T-cell (primary cell): ENCODE measurements around the gene TST. TPM values are rescaled to one million over a fixed set of nuclear protein-coding genes. Genes with fewer than 3 reads are reported as not detected.

Source experiments
- ATAC-seq, 4 experiments: fragments of 200-7000 bp in 3 of 4; fragments of 150-1000 bp in 1 of 4; cut with Tn5 transposase; replicated peaks in 1 of 4; 1 replicate in 3 of 4; 2 replicates in 1 of 4; pipeline ENCODE4 v1.10.0; 2021; ENCODE audit warnings: moderate library complexity in 3 of 4, mild to moderate bottlenecking in 2 of 4, moderate number of reproducible peaks in 1 of 4
- CTCF ChIA-PET, 2 donors: fragments of 300-600 bp; sonication (Branson Sonifier 250); formaldehyde crosslinking; loops; one replicate each; lab custom pipeline; 2022; ENCODE audit warnings: antibody characterized with exemption in 2 of 2; lab: Charles Lee
- POLR2A ChIA-PET, 2 donors: fragments of 300-600 bp; sonication (Branson Sonifier 250); formaldehyde crosslinking; loops; one replicate each; lab custom pipeline; 2022; ENCODE audit warnings: antibody characterized with exemption in 2 of 2; lab: Charles Lee
- DNase-seq, 35 experiments: peaks; one replicate each; pipeline versions ENCODE4 v3.0.0 to v3.0.0-alpha.2; 2013 to 2023
- H3K27ac ChIP-seq: one replicate; pipeline ENCODE4 v1.5.1; 2013; ENCODE audit warnings: low read length
- H3K27me3 ChIP-seq, 2 experiments: replicated peaks in 1 of 2; 1 replicate in 1 of 2; 2 replicates in 1 of 2; pipeline versions ENCODE4 v1.6.1 to v1.7.0; 2013; ENCODE audit warnings: low read length in 1 of 2, mixed read lengths in 1 of 2; ENCODE audit not compliant: control insufficient read depth in 2 of 2, insufficient read depth in 2 of 2; ENCODE audit errors: extremely low read depth in 1 of 2
- H3K36me3 ChIP-seq, 2 donors: 1 replicate in 1 of 2; 2 replicates in 1 of 2; pipeline versions ENCODE4 v1.6.1 to v1.7.0; 2013; ENCODE audit warnings: low read length in 1 of 2; ENCODE audit not compliant: control insufficient read depth in 2 of 2, insufficient read depth in 1 of 2; ENCODE audit errors: extremely low read depth in 1 of 2
- H3K4me1 ChIP-seq, 2 experiments: 1 replicate in 1 of 2; 2 replicates in 1 of 2; pipeline versions ENCODE4 v1.6.1 to v1.7.0; 2013; ENCODE audit warnings: low read length in 2 of 2, mixed read lengths in 1 of 2; ENCODE audit not compliant: insufficient read depth in 2 of 2, control insufficient read depth in 1 of 2; ENCODE audit errors: extremely low read depth in 1 of 2
- H3K4me3 ChIP-seq, 2 donors: 1 replicate in 1 of 2; 2 replicates in 1 of 2; pipeline versions ENCODE4 v1.5.1 to v1.7.0; 2013; ENCODE audit warnings: mild to moderate bottlenecking in 2 of 2, low read length in 1 of 2, moderate library complexity in 1 of 2; ENCODE audit not compliant: control insufficient read depth in 1 of 2; ENCODE audit errors: extremely low read depth in 1 of 2
- H3K9me3 ChIP-seq: 2 replicates; pipeline ENCODE4 v1.7.0; 2013
- H3K27ac Mint-ChIP-seq, 2 donors: one replicate each; pipeline ENCODE4 v1.8.0; 2020 to 2021; ENCODE audit warnings: mild to moderate bottlenecking in 2 of 2, mixed read lengths in 2 of 2
- H3K27me3 Mint-ChIP-seq, 2 donors: one replicate each; pipeline ENCODE4 v1.8.0; 2021 to 2022; ENCODE audit warnings: mixed read lengths in 2 of 2
- H3K36me3 Mint-ChIP-seq: one replicate; pipeline ENCODE4 v1.8.0; 2021; ENCODE audit warnings: mixed read lengths
- H3K4me1 Mint-ChIP-seq, 3 donors: one replicate each; pipeline ENCODE4 v1.8.0; 2020 to 2022; ENCODE audit warnings: mixed read lengths in 3 of 3, mild to moderate bottlenecking in 1 of 3
- H3K4me3 Mint-ChIP-seq, 3 donors: one replicate each; pipeline ENCODE4 v1.8.0; 2020 to 2022; ENCODE audit warnings: mild to moderate bottlenecking in 3 of 3, mixed read lengths in 3 of 3, moderate library complexity in 3 of 3
- H3K9me3 Mint-ChIP-seq, 3 donors: one replicate each; pipeline ENCODE4 v1.8.0; 2020 to 2022; ENCODE audit warnings: mixed read lengths in 3 of 3
- WGBS: methylation state at CpG from one replicate; pipeline ENCODE4 v1.1.5; 2013; ENCODE audit warnings: missing lambda C conversion rate; ENCODE audit not compliant: insufficient coverage; 5-methylcytosine and 5-hydroxymethylcytosine counted together
- total RNA-seq, 35 experiments: library from RNA in 6 of 35; stranded (reverse) in 6 of 35; fragments of 120-200 nt in 1 of 35; gene quantifications; one replicate each; pipeline versions ENCODE4 v1.2.1 to v1.2.4 and lab custom pipeline; 2013 to 2026

TST gene
- total RNA-seq, 5 donors from 2014 or later (not counting 1 experiment from before 2014, with no cell fraction given): 0.61 to 2.2 (median 1.0) TPM

- POLR2A ChIA-PET: no interaction called here
These were observed 44.5 kb upstream of the TST start for GRCh38 chr22:37063431-37064420.

GRCh38 chr22:37062702-37063381 is 43.6 kb upstream of the TST start:
- ChIA-PET POLR2A (no interaction called here), CTCF (interaction anchor here in 1 of 2 donors (0.5 kb wide), 1 partner anchor 136 kb away, joined by 3 read pairs; no protein-coding TSS in a partner anchor)
- Mint-ChIP-seq H3K36me3 (peaks cover 14% of the 10 kb centered on the region), H3K9me3 (no peaks in the 10 kb centered on the region), H3K4me3 (no peak overlapping the region), H3K27me3 (peaks cover 0 to 2% of the 10 kb centered on the region in 2 donors), H3K27ac (no peak overlapping the region), H3K4me1 (peaks cover 4 to 16% (median 7%) of the 10 kb centered on the region in 3 donors)
- Histone ChIP-seq H3K9me3 (no peaks in the 10 kb centered on the region), H3K4me1 (peaks cover 0 to 20% of the 10 kb centered on the region in 2 experiments), H3K27me3 (peaks cover 0 to 10% of the 10 kb centered on the region in 2 experiments), H3K27ac (no peak overlapping the region), H3K36me3 (peaks cover 9 to 17% of the 10 kb centered on the region in 2 donors), H3K4me3 (no peak overlapping the region)
- no peak for ATAC-seq
- WGBS: 93% methylated on average over 5 of the region's 15 CpGs
- DNase-seq: no peak

More at GRCh38 chr22:37063431-37064420, 44.5 kb upstream of the TST start:
- no peaks in the 10 kb centered on the region for H3K9me3 ChIP-seq
- peaks cover 0 to 16% of the 10 kb centered on the region in 2 experiments for H3K27me3 ChIP-seq
- Mint-ChIP-seq H3K4me3 (no peak overlapping the region), H3K27ac (no peak overlapping the region), H3K9me3 (no peaks in the 10 kb centered on the region), H3K36me3 (peaks cover 13% of the 10 kb centered on the region), H3K4me1 (peaks cover 6 to 16% (median 7%) of the 10 kb centered on the region in 3 donors), H3K27me3 (peaks cover 0 to 11% of the 10 kb centered on the region in 2 donors)
- peaks cover under 1 to 13% of the 10 kb centered on the region in 2 donors for H3K36me3 ChIP-seq
- peaks cover 0 to 22% of the 10 kb centered on the region in 2 experiments for H3K4me1 ChIP-seq
- H3K4me3 ChIP-seq: no peak overlapping the region
- peak in 22 of 35 experiments; percentile 17 to 48 (median 32) for DNase-seq
- peak; percentile 31 to 65 (median 40) for ATAC-seq
- H3K27ac ChIP-seq: no peak overlapping the region
- CTCF ChIA-PET: interaction anchor here in 1 of 2 donors (1.2 kb wide), 1 partner anchor 16 kb away, joined by 3 read pairs; no protein-coding TSS in a partner anchor
- WGBS: 87% methylated on average over 22 of the region's 28 CpGs

- Histone ChIP-seq H3K36me3 (peaks cover 14 to 17% of the 10 kb centered on the region in 2 donors), H3K9me3 (no peaks in the 10 kb centered on the region), H3K27me3 (peaks cover 0 to 5% of the 10 kb centered on the region in 2 experiments), H3K4me3 (no peak overlapping the region), H3K27ac (no peak overlapping the region), H3K4me1 (peaks cover 0 to 20% of the 10 kb centered on the region in 2 experiments)
- H3K27ac Mint-ChIP-seq: no peak overlapping the region
- POLR2A ChIA-PET: no interaction called here
- H3K4me1 Mint-ChIP-seq: peaks cover 3 to 16% (median 7%) of the 10 kb centered on the region in 3 donors
- ATAC-seq (no peak), DNase-seq (no peak)
- CTCF ChIA-PET: interaction anchor here in 1 of 2 donors (0.5 kb wide), 1 partner anchor 136 kb away, joined by 3 read pairs; no protein-coding TSS in a partner anchor
- WGBS: 59% methylated on average over 5 of the region's 7 CpGs
- peaks cover 19% of the 10 kb centered on the region for H3K36me3 Mint-ChIP-seq
- H3K9me3 Mint-ChIP-seq: no peaks in the 10 kb centered on the region
- no peaks in the 10 kb centered on the region for H3K27me3 Mint-ChIP-seq
- H3K4me3 Mint-ChIP-seq: no peak overlapping the region
These were observed 43.1 kb upstream of the TST start for GRCh38 chr22:37062376-37062675.

- no peak overlapping the region for H3K27ac ChIP-seq
- Mint-ChIP-seq H3K36me3 (peaks cover 25% of the 10 kb centered on the region), H3K4me1 (peaks cover 3 to 16% (median 7%) of the 10 kb centered on the region in 3 donors), H3K27me3 (no peaks in the 10 kb centered on the region), H3K4me3 (no peak overlapping the region), H3K27ac (no peak overlapping the region), H3K9me3 (no peaks in the 10 kb centered on the region)
- CTCF ChIA-PET: interaction anchor here in 1 of 2 donors (0.5 kb wide), 1 partner anchor 137 kb away, joined by 3 read pairs; no protein-coding TSS in a partner anchor
- ATAC-seq (no peak), DNase-seq (no peak)
- H3K9me3 ChIP-seq: no peaks in the 10 kb centered on the region
- WGBS: 100% methylated on average over 3 of the region's 10 CpGs
- peaks cover 17 to 19% of the 10 kb centered on the region in 2 donors for H3K36me3 ChIP-seq
- H3K27me3 ChIP-seq: peaks cover 0 to 2% of the 10 kb centered on the region in 2 experiments
- POLR2A ChIA-PET: no interaction called here
- H3K4me3 ChIP-seq: no peak overlapping the region
- peaks cover 0 to 20% of the 10 kb centered on the region in 2 experiments for H3K4me1 ChIP-seq
These were observed 42.5 kb upstream of the TST start for GRCh38 chr22:37061611-37062375.

GRCh38 chr22:37060801-37061610 is 41.8 kb upstream of the TST start:
- peaks cover 17 to 24% of the 10 kb centered on the region in 2 donors for H3K36me3 ChIP-seq
- H3K4me3 ChIP-seq: no peak overlapping the region
- CTCF ChIA-PET: no interaction called here
- no peaks in the 10 kb centered on the region for H3K27me3 Mint-ChIP-seq
- 45% methylated on average over 17 of the region's 28 CpGs for WGBS
- no peaks in the 10 kb centered on the region for H3K27me3 ChIP-seq
- H3K27ac Mint-ChIP-seq: no peak overlapping the region
- no peak overlapping the region for H3K4me3 Mint-ChIP-seq
- H3K27ac ChIP-seq: no peak overlapping the region
- H3K9me3 Mint-ChIP-seq: no peaks in the 10 kb centered on the region
- no peak for ATAC-seq
- H3K4me1 ChIP-seq: peaks cover 0 to 20% of the 10 kb centered on the region in 2 experiments
- H3K36me3 Mint-ChIP-seq: peaks cover 30% of the 10 kb centered on the region
- POLR2A ChIA-PET: no interaction called here
- peaks cover 3 to 16% (median 7%) of the 10 kb centered on the region in 3 donors for H3K4me1 Mint-ChIP-seq
- no peaks in the 10 kb centered on the region for H3K9me3 ChIP-seq
- DNase-seq: no peak
